ENCODE measurements around the gene FGF21.

FGF21 gene

DNA sequence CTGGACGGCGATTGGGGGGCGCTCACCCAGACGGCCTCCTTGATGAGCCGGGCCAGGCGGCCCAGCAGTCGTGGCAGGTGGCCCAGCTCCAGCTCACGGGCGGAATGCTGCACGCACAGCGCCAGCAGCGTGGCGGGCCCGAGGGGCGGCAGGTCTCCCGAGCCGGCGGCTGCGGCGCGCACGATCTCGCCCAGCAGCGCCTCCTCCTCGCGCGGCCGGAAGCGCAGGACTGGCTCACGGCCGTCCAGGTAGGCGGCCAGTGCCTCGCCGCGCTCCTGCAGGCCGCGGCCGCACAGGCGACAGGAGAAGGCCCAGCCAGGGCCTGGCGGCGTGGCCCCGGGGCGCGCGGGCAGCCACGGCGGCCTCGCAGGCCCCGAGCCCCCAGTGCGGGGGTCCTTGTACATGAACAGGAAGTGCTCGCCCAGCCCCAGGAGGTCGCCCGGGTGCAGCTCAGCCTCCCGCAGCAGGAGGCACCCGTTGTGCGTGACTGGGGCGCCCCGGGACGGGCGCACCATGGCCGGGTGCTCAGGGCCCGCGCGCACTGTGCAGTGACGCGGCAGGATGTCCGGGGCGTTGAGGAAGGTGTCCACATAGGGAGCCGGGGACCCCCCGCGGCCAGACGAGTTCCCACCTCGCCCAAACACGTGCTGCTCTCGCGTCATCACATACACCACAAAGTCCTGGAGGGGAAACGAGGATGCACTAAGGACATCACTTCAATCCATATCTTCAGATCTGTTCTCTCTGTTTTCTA is 26.2 kb upstream of the FGF21 start:
- no peak for ATAC-seq

DNA sequence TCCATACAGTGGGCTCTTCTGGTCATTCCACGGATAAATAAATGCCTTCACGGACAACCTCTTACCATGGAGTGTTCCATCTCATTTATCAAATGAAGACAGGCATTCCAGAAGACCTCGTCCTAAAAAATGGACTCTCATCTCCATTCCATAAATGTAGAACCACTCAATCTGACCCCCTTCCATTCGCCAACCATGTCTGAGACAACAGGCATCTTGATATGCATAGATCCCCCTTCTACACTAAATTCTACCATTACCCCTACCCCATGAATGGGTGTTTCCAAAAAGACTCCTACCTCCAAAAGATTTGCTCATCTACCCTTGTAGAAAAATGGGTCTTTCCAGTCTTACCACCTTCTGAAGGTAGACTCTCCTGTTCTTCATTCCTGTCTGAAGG is 23.9 kb upstream of the FGF21 start:
- ATAC-seq = no peak

DNA sequence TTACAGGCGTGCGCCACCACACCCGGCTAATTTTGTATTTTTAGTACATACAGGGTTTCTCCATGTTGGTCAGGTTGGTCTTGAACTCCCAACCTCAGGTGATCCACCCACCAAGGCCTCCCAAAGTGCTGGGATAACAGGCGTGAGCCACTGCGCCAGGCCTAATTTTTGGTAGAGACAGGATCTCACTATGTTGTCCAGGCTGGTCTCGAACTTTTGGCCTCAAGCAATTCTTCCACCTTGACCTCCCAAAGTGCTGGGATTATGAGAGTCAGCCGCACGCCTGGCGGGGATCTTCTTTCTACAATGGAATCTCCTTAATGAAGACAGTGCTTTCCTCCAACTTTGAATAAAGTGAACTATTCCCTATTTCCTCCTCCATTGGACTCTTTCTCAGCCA is 20.7 kb upstream of the FGF21 start:
- ATAC-seq = no peak

DNA sequence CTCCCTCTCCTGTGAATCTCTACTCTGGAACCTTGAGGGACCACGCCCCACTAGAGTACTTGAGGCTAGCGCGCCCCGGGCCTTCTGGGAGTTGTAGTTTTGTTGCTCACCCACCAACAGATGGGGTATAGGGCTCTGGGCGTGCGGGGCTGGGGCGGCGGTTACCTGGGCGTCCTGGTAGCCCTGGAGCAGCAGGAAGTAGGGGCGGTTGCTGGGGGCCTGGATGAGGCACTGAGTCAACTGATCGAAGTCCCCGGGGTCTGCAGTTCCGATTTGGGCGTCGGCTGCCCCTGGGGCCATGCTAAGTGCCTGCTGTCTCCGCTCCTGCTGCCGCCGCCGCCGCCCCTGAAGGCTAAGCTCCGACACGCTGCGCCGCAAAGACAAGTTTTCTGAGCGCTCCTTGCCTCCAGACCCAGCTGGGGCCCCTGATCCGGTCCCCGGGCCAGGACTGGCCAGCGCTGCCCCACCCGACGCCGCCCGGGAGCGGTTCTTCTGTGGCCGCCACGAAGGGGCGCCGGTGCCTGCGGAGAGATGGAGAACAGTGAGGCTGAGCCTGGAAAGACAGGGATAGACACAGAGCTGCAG is 20.2 kb upstream of the FGF21 start:
- no peak for ATAC-seq

DNA sequence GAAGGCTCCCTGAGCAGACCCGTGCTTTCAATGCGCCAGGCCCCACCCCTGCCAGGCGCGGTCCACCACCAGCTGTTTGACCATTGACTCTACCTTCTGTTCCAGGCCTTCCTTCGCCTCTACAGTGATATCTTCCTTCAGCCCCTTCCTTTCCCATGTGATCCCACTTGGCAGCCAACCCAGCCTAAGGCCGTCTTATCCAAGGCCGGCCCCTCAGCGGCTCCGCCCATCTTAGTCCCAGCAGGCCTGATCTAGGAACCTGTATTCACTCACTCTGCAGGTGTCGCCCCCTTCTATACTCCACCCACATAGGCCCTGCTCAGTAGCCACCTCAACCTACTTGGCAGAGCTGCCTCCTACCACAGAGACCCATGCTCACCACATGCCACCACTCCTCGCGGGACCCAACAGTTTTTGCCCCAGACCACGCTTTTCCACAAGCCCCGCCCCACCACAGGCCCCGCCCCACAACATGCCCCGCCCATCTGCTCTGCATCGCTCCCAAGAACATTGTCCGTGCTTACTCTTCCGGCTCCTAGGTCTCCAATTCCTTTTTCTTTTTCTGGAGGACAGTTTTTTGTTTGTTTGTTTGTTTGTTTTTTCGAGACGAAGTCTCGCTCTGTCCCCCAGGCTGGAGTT is 17.8 kb upstream of the FGF21 start:
- no peak for ATAC-seq

DNA sequence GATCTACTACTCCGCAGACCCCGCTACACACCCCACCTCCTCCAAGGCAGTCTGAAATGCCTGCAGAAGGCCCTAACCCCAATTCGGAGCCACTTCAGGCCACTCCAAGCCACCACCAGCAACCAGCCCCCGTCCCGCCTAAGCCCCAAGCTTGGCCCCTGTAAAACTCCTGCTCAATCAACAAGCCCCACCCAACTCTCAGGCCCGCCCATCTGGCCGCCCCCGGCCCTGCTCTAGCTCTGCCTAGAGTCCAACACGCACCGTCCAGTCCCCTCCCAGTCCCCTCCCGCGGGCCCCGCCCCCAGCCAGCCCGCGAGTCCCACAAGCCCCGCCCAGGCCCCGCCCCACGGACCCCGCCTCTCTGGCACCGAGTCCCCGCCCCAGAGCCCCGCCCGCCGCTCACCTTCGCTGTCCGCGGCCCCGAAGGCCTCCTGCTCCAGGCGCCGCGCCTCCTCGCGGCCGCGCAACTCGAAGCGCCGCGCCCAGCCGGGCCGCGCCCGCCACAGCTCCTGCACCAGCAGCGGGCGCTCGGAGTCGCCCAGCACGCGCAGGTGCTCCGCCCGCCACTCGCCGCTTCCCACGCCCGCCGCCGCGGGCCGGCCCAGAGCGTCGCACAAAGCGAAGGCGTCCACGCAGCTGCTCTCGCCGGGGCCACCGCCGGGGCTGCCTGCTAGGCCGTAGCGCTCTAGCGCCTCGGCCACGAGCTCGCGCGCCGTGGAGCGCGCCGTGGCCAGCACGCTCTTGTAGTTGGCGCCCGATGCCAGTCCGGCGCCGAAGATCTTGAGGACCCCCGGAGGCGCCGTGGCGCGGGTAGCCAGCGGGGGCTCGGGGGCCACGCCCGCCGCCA is 16.5 kb upstream of the FGF21 start:
- peak; percentile 93 to 94 for ATAC-seq

DNA sequence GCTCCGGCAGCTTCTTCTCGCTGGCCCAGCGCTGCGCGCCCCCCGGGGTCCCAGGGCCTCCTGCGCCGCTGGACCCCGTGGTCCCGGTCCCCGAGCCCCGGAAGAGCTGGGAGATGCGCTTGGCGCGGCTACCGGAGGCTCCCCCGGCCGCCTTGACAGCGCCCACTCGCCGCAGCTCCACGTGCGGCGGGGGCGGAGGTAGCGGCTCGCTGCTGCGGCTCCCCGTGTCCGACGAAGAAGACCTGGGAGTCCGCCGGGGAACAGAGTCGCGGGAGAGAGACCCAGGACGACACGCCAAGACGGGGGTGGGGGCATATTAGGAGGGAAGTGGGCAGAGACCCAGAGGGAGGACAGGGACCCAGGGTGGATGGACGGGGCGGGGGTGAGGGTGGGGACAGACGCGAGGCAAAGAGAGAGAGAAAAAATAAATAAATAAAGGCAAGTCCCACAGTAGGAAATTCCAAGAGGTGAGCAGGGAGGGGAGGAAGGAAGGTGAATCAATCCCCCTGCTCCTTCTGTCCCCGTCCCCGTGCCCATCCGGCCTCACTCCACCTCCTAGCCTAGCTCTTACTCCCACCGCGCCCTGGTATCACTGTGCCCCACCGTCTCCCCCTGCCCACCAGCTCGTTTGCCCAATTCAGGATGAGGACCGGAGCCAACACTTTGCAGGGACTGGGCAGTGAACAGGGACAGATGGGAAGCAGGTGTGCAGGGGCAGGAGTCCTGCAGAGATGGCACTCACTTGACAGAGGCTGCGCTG is 15.7 kb upstream of the FGF21 start:
- ATAC-seq = no peak

DNA sequence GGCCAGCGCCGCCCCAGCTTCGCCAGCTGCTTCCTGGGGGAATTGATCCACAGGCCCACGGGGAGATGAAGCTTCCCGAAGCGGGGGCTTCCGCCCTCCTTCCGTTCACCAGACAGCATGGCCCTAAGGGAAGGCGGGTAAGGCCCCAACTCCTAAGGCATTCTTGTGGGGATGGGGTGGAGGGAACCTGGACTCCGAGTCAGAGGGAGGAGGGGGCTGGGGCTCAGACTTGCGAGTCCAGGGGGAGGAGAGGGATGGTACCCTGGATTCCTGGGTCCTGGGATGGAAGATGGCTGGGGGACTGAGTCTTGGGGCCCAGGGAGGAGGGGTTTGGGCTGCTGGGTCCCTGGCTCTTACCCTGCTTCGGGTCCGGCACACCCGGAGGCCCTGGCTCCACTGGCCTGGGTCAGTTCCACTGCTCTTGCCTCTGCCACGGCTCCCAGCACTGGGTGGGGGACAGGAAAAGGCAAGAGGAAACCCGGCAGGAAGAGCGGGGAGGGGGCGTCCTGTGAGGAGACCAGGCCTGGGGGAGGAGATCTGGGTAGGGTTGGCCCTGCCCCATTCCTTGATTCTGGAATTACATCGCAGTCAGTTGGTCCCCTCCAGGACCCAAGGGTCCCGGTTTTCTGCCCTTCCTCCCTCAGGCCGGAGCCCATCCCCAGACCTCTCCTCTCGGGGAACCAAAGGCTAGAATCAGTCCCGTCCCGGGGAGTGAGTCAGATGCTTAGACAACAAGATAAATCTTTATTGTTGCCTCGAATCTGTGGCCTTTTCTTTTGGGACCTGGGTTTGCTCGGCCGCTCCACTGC is 15.0 kb upstream of the FGF21 start, which contains the start of gene RASIP1:
RASIP1 (minus strand) TSS at position 447 of the 809 bp plus-strand sequence; CDS start at position 119, 328 bp downstream.
- no peak for ATAC-seq

DNA sequence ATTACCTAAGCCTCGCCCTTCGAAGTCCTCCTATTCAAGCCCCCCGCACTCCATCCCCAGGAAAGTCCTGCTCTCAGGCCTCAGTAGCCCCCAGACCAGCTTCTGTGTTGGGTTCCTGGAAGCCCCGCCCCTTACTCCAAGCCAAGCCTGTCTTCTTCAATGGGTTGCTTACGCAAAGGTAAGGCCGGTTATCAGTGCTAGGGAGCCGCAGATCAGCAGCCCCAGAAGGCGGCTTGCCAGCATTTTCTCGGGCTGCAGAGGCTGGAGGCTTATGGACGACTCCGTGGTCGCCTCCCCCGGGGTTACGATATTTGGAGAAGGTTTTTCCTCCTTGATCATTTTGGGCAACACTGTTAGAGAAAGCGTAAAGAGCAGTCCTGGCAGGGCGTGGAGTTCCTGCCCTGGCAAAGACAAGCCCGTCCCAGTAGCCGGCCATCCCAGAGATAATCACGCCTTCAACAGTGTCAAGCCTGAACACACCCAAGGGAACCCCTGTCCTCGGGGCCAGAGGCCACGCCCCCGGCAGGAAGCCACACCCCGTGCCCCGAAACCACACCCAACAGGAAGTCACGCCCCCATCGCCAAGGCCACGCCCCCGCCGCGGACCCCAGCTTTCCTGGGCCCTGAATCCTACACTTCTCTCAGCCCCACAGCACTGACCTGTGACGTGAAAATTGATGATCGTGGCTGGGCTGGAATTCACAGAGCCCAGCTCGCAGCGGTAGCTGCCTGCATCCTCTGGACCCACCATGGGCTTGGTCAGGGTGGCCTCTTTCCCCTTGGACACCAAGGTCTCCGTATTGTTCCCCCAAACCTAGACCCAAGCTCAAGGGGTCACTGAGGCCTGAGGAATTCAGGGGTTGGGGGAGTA is 14.0 kb upstream of the FGF21 start:
- ATAC-seq = no peak

DNA sequence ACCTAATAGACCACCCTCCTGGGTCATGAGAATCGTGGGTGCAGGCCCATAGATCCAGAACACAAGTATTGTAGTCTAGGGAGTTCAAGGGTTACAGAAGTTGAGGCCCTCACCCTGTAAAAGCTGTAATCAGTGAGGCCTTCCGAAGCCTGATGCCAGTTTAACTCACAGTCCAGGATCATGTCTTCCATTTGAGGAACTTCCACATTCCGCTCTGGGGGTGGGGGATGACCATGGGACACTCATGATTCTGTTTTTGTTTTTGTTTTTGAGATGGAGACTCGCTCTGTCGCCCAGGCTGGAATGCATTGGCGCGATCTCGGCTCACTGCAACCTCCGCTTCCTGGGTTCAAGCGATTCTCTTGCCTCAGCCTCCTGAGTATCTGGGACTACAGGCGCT is 13.2 kb upstream of the FGF21 start:
- ATAC-seq = no peak

DNA sequence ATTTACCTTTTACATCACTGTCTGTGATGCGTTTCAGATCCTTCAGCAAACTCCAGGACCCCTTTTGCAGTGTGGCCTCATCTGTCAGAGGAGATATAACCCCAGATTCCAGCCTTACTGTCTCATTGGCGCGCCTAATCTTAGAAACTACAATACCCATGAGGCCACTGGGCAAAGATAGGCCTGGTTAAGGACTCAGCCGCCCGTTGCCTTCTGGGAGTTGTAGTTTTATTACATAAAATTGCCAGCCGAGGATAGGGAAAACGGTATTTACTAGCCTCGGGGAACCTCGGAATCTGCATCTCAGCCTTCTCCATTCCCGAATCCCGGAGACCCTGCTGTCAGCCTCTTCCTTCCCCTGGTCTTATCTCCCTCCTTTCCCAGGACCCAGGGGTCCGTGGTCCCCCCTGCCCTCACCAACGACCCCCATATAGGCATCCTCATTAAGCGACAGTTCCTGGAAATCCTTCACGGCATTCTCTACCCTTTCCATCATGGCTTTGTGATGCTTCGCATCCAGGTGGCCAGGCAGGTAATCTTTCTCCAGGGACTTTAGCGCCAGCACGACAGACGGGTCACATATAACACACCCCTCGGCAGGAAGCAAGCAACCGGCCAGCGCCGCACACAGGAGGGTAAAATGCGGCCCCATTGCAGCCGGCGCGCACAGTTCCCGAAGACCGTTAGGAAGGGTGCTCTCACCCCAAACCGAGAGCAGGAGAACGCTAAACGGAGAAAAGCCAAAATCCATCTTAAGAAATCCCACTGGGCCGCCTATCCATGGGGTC is 9.9 kb upstream of the FGF21 start:
- ATAC-seq = peak; percentile 73 to 78

DNA sequence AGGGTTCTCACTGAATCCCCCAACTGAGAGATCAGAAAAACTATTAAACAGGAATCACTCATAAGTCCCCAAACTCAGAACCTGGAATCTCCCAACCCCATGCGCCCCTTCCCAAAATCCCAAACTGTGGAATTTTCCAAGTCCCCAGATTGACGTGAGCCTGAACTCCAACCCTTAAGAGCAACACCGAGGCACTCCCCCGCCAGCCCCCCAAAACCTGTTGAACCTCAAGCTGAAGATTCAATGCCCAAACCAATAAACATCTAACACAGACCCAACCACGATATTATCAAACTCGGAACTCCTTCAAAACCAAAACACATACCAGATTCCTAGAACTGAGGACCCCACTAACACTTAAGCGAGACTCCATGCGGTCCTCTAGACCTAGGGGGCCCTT is 9.2 kb upstream of the FGF21 start:
- no peak for ATAC-seq

DNA sequence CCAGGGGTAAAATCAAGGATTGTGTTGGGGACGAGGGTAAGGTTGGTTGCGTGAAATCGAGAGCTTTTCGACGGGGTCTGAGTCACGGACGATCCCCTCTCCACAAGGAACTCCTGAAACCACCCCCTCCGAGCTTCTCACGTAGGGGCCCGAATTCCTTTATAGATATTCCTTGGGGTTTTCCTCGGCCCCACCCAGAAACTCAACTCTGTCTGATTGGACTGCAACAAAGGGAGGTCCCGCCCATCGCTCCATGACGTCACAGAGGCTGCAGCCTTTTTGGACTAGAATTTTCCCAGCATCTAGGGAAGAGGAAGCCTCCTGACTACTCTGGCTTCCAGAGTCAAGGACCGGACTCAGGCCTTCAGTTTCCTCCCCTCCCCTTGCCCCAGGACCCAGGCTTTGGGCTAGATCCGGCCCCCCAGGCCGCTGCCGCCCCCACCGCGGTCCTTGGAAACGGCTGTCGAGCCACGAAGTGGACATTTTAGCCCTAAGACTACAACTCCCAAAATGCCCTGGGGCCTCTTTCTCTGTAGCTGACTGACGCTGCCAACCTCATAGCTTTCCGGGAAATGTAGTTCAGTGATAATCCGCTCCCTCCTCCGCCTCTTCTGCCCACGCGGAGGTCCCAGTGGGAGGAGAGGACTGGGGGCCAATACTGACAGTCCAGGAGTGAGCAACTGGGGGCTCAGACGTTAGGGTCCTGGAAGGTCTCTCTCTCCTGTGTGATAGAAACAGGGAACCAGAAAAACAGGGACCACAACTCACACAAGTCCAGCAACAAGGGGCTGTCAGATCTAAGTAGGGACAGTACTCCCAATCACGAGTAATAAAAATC is 8.4 kb upstream of the FGF21 start, which contains the start of gene IZUMO1:
IZUMO1 (minus strand) TSS at position 172 of the 838 bp plus-strand sequence. CDS start 1,050 bp downstream, outside the sequence.
- ATAC-seq = peak; percentile 69 to 73

DNA sequence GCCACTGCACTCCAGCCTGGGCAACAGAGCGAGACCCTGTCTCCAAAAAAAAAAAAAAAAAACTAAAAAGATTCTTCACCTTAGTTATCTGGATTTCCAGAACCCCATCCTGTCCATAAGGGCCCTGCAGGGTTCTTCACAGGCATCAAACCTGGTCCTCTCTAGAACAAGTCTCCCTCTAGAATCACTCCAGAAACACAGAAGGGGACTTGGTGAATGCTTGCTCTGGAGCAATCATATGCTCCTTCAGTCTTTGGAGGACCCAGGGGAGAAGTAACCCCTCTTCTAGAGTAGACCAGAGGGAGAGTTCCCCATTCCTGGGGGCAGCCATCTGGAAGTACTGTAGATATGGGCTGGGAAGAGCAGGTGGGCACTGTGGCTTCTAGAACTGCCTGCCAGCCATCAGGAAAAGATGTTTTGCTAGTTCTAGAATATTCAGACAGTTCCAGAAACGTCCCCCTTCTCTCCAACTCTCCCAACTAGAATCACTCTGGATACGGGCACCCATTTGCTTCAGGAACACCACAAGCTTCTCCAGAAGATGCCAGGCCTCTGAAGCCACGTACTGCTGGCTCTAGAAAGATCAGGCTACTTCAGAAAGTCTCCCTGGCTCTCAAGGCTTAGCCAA is 5.6 kb upstream of the FGF21 start:
- no peak for ATAC-seq

DNA sequence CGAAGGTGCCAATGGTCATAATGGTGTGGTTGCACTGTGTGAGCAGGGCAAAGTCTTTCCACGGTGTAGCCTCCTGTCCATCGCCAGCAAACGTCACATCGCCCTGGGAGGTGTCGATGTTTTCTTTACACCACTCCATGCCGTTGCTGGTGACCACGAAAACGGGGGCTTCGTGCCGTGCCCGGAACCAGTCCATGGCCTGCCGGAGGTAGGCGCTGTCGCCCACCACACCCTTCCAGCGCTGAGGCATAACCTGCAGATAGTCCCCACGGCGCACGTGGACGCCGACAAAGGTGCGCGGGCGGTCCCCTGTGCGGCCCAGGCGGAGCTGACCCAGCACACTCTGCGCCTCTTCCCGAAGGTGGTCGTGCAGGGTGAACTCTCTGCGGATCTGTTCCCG is 5.0 kb upstream of the FGF21 start:
- ATAC-seq = no peak

DNA sequence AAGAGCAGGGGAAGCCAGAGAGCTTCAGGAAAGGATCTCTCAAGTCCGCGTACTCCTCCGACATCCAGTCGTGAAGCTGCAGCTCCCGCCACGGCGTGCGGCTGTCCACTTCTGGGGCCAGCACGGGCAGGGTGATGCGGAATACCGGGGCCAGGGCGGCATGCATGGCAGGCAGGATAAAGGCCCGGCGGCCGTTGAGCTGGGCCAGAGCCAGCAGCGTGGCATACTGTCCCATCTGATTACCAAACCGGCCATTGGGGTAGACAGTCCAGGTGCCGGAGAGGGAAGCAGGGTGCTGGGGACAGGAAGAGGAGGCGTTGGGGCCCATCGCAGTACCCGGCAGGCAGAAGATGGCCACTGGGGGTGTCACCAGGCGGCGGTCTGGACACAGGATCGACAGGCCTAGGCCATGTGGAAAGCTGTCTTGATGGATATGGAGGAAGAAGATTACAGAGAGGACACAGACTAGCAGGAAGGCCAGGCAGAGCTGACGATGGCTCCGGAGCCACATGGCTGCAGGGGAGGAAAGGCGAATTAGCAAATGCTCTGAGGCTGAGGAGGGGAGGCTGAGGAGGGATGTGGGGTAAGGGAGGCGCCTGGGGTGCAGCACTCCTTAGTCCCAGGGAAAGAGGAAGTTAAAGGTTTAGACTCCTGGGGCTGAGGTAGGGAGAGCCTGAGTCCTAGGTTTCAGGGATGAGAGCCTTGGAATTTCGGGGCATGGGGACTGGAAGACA is 4.4 kb upstream of the FGF21 start:
- no peak for ATAC-seq

DNA sequence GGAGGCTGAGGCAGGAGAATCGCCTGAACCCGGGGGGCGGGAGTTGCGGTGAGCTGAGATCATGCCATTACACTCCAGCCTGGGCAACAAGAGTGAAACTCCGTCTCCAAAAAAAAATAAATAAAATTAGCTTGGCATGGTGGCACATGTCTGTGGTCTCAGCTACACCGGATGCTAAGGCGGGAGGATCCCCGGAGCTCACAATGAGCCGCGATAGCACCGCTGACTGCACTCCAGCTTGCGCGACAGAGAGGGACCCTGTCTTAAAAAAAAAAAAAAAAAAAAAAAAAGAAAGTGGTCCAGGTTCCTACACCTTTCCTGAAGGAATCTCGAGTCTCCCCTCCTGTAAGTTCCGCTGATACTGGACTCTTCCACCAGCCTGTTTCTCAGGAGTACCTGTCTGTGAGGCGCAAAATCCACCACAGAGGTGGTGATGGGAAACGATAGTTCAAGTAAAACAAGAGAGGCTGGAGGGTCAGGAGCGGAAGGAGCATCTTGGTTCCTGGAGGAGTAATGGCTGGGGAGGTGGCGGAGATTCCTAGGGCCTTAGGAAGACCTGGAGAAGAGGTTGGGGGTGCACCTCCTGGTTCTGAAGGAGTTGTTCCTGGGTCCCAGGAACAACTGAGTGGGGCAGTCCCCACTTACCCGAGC is 3.4 kb upstream of the FGF21 start:
- ATAC-seq = no peak
